GM12873 (cell line): ENCODE results near the gene MINK1.

ENCODE experiments used
- CTCF ChIP-seq: IDR thresholded peaks from 2 replicates; pipeline ENCODE4 v1.5.1; 2012; ENCODE audit warnings: low read depth, mild to moderate bottlenecking, moderate library complexity, low read length, control low read depth; ENCODE audit not compliant: insufficient read depth; ENCODE audit errors: missing control alignments

MINK1 gene

GRCh38 chr17:4806456-4806776 lies 26.7 kb upstream of the MINK1 start:
- TF ChIP-seq CTCF = no peak

- no peak for TF ChIP-seq CTCF
These were observed 26.1 kb upstream of the MINK1 start, which contains the start of gene PLD2 for GRCh38 chr17:4806777-4807604. Gene PLD2, plus strand, starts transcription at chr17:4807152. Its CDS starts 621 bp downstream, at chr17:4807773.

- no peak for TF ChIP-seq CTCF
These were observed 25.3 kb upstream of the MINK1 start for GRCh38 chr17:4807605-4808377.

GRCh38 chr17:4808378-4808767 lies 24.8 kb upstream of the MINK1 start:
- no peak for TF ChIP-seq CTCF

- no peak for TF ChIP-seq CTCF
These were observed 22.3 kb upstream of the MINK1 start for GRCh38 chr17:4810696-4811290.

GRCh38 chr17:4811471-4811870 lies 21.7 kb upstream of the MINK1 start:
- no peak for TF ChIP-seq CTCF

- TF ChIP-seq CTCF = no peak
These were observed 20.4 kb upstream of the MINK1 start for GRCh38 chr17:4812690-4813089.
